HG03175 (cell line): ENCODE results near the gene CTBP2.
"Not testable (repeated sequence)": the region's sequence is repeated elsewhere in the genome, so short reads cannot be mapped to it uniquely, and the experiment has no call there.

ENCODE experiments used
- ATAC-seq: cut with Tn5 transposase; IDR thresholded peaks from one replicate; pipeline ENCODE4 v1.9.1; 2021; ENCODE audit warnings: mild to moderate bottlenecking, moderate library complexity; ENCODE audit not compliant: unreplicated experiment

Gene CTBP2

DNA sequence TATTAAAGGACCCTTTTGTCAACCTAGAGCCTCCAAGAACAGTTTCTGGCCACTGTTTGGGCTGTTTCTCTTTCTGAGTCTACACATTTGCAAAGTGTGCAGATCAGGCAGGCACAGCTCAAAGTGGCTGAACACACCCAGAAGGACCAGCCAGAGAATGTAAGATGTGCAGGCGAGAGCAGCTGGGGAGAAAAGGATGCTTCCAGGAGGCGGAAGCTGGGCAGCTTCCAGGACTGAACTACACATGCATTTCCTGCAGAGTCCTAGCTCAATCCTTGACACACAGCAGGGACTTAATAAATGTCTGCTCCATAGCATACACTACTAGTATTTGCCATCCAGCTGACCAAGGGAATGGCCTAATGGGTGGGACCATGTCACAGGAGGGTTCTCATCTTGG lies 70.9 kb downstream of the CTBP2 start:
- ATAC-seq, result no peak

- no peak for ATAC-seq
Observed at GRCh38 chr10:125087897-125088215, 72.5 kb downstream of the CTBP2 start.

DNA sequence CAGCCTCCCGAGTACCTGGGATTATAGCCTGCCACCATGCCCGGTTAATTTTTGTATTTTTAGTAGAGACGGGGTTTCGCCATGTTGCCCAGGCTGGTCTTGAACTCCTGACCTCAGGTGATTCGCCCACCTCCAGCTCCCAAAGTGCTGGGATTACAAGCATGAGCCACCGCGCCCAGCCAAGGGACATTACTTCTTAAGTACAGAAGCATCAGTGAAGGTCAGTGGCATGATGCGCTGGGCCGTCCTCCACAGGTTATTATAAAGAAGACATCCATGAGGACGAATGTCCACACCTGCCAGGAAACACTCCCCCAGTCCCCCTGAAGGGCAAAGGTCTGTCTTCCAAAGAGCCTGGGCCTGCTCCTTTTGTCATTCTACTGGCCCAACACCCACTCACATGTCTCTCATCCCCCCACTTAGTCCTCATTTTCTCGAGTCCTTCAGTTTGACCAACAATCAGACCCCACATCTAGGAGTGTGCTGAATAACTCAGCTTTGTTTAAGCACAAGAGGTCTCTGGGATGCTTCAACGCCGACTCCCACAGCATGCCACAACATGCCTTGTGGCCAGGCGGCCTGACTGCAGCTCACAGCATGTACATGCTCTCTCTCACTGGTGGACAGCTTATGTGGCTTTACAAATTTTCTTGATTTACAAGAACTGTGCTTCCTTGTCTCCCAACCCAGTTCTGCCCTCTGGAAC lies 73.0 kb downstream of the CTBP2 start:
- ATAC-seq, result no peak

DNA sequence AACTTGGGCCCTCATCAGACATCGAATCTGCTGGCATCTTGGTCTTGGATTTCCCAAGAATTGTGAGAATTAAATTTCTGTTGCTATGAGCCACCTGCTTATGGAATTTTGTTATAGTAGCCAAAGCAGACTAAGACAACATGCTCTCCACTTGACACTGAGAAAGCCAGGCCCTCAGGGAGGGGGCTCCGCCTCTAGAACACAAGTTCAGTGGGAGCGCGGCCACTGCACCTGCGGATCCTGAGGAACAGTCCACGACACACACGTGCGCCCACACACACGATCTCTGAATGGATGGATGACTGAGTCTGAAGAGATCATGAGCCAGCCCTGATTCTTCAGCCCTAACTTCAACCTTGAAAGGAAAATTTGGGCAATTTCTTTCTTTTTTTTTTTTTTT lies 73.7 kb downstream of the CTBP2 start:
- ATAC-seq, result no peak

DNA sequence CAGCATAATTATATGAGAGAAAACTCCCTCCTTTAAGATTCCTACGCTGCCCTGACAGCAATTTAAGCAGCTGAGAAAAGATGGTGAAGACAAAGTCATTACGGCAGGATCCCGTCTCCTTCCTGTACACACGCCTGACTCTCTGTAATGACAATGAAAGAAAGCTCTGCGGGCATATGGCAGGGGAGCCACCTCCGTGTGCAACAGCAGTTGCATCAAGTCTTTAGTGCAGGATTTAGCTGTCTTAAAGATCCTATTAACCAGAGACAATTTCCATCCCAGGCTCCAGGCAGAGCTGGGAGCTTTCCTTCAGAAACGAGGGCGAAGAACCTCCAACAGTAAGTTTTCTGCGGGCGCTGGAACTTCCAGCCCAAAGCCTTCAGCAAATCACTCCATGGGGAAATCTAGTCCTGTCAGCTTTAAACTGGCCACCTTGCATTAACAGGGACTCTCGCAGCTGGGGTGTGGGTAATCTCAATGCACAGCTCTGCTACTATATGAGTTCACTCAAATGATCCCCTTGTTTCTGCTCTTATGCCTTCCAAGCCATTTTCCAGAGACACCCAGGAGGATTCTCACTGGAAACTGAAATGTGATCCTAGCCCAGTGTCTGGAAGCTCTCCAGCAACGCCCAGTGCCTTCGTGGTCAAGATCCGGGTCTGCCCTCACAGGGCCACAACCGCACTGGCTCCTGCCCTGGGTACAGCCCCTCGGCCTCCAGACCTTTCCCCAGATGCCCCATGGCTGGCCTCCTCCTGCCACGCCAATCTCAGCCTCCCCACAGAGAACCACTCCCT lies 74.9 kb downstream of the CTBP2 start:
- ATAC-seq, result no peak

- no peak for ATAC-seq
Observed at GRCh38 chr10:125084614-125085257, 75.6 kb downstream of the CTBP2 start.

- ATAC-seq, result no peak
Observed at GRCh38 chr10:125084191-125084613, 76.2 kb downstream of the CTBP2 start.

DNA sequence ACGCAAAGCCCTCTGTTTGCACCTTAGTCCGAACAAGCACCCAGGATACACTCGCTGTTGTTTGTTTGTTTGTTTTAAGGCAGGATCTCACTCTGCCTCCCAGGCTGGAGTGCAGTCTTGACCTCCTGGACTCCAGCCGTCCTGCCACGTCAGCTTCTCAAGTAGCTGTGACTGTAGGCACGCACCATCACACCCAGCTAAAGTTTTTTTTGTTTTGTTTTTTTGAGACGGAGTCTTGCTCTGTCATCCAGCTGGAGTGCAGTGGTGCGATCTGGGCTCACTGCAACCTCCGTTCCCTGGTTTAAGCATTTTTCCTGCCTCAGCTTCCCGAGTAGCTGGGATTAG lies 76.8 kb downstream of the CTBP2 start:
- ATAC-seq, result no peak

GRCh38 chr10:125082881-125083575 lies 77.3 kb downstream of the CTBP2 start:
- ATAC-seq, result no peak

- ATAC-seq, result not testable (repeated sequence)
Observed at GRCh38 chr10:125082471-125082870, 77.9 kb downstream of the CTBP2 start.

GRCh38 chr10:125081931-125082330 lies 78.4 kb downstream of the CTBP2 start:
- no peak for ATAC-seq

GRCh38 chr10:125080984-125081383 lies 79.4 kb downstream of the CTBP2 start:
- ATAC-seq, result no peak

- no peak for ATAC-seq
Observed at GRCh38 chr10:125080296-125080695, 80.1 kb downstream of the CTBP2 start.

- no peak for ATAC-seq
Observed at GRCh38 chr10:125079091-125079600, 81.2 kb downstream of the CTBP2 start.

- ATAC-seq, result no peak
Observed at GRCh38 chr10:125076891-125077541, 83.3 kb downstream of the CTBP2 start.

DNA sequence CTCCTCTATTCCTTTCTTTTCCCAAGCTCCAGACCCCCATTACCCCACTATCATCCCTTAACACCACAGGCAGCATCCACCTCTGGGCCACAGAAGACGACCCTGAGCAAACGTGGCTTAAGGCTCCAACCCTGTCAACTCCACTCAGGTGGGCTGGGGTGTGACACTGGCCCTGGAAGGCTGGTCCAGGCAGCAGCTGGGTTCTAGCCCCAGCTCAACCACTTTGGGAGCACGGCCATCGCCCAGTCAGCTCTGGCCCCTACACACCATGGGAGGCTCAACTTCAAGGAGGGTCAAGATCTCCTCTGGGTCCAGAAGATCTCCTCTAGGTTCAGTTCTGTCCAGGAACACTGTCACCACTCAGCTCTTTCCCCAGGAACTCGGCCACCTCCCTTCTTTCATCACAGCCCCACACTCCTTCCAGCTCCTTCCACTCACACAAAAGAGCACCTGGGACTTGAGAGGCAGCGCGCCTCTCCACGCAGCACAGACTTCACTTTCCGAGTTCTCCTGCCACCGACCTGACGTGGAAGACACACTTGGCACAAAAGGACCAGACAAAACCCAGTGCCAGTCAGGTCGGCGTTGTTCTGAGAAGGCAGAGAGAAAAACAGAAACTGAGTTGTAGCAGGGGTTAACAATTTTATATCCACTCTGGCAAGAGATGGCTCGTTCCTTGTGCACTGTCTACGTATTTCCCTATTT lies 84.1 kb downstream of the CTBP2 start:
- no peak for ATAC-seq

GRCh38 chr10:125073996-125074395 lies 86.4 kb downstream of the CTBP2 start:
- no peak for ATAC-seq

DNA sequence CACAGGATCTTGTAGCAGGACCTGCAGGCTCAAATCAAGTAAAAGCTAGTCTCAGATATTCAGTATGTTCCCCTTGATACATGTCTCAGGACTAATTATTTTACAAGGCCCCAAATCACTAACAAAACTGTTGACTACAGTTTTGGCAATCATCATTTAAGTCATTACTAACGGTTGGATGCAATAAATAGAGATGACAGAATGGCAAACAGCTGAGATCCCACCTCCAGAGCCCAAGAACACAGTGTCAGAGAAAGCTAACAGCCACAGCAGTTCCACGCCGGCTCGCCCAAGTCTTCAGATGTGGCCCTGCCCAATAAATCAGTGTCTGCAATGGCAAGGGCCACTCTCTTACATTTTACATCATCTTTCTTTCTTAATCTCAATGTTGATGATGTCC lies 87.6 kb downstream of the CTBP2 start:
- no peak for ATAC-seq

- no peak for ATAC-seq
Observed at GRCh38 chr10:125071008-125071407, 89.4 kb downstream of the CTBP2 start.

DNA sequence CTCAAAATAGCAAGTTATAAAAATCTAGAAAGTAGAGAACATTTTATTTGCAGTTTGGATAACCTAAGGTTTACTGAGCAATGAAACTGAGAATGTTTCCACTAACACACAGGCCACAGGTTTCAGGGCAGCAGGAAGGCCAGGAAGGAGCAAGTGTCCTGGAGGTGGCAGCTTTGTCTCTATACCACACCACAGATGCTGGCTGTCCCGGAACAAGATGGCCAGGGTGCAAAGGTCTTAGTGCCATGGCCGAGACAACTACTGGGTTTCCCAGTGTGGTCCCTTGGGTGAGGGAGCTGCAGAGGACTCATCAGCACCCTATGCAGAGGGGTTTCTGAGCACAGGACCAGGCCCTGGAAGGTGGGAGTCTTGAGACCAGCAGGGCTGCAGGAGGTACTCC lies 92.0 kb downstream of the CTBP2 start:
- ATAC-seq, result no peak
